ENCODE measurements around the gene GALNT18.

DNA sequence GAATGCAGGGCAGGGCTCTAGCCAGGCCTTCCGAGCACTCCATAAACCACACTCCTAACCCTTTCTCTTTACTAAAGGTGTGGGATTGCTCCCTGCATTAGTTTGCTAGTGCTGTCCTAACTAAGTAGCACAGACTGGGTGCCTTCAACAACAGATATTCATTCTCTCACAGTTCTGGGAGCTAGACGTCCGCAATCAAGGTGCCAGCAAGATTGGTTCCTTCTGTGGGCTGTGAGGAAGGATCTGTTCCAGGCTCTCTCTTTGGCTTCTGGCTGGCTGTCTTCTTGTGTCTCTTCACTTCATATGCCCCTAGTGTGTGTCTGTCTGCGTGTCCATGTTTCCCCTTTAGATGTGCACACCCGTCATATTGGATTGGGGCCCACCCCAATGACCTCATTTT, 59.8 kb downstream of the GALNT18 start:
- TF ChIP-seq, protein P1, sequence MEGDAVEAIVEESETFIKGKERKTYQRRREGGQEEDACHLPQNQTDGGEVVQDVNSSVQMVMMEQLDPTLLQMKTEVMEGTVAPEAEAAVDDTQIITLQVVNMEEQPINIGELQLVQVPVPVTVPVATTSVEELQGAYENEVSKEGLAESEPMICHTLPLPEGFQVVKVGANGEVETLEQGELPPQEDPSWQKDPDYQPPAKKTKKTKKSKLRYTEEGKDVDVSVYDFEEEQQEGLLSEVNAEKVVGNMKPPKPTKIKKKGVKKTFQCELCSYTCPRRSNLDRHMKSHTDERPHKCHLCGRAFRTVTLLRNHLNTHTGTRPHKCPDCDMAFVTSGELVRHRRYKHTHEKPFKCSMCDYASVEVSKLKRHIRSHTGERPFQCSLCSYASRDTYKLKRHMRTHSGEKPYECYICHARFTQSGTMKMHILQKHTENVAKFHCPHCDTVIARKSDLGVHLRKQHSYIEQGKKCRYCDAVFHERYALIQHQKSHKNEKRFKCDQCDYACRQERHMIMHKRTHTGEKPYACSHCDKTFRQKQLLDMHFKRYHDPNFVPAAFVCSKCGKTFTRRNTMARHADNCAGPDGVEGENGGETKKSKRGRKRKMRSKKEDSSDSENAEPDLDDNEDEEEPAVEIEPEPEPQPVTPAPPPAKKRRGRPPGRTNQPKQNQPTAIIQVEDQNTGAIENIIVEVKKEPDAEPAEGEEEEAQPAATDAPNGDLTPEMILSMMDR (IDR thresholded peaks at IDR 0.05; ENCODE audit: insufficient read depth, low read length): no peak
- no peak for TF ChIP-seq SPI1 (IDR thresholded peaks at IDR 0.05; ENCODE audit: borderline replicate concordance, low read depth)
- TF ChIP-seq GABPA (IDR thresholded peaks at IDR 0.05; ENCODE audit: low read depth): no peak
- TF ChIP-seq POLR2AphosphoS5 (IDR thresholded peaks at IDR 0.05; ENCODE audit: low read depth): no peak
- TF ChIP-seq, protein P2, sequence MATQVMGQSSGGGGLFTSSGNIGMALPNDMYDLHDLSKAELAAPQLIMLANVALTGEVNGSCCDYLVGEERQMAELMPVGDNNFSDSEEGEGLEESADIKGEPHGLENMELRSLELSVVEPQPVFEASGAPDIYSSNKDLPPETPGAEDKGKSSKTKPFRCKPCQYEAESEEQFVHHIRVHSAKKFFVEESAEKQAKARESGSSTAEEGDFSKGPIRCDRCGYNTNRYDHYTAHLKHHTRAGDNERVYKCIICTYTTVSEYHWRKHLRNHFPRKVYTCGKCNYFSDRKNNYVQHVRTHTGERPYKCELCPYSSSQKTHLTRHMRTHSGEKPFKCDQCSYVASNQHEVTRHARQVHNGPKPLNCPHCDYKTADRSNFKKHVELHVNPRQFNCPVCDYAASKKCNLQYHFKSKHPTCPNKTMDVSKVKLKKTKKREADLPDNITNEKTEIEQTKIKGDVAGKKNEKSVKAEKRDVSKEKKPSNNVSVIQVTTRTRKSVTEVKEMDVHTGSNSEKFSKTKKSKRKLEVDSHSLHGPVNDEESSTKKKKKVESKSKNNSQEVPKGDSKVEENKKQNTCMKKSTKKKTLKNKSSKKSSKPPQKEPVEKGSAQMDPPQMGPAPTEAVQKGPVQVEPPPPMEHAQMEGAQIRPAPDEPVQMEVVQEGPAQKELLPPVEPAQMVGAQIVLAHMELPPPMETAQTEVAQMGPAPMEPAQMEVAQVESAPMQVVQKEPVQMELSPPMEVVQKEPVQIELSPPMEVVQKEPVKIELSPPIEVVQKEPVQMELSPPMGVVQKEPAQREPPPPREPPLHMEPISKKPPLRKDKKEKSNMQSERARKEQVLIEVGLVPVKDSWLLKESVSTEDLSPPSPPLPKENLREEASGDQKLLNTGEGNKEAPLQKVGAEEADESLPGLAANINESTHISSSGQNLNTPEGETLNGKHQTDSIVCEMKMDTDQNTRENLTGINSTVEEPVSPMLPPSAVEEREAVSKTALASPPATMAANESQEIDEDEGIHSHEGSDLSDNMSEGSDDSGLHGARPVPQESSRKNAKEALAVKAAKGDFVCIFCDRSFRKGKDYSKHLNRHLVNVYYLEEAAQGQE (IDR thresholded peaks at IDR 0.05; ENCODE audit: insufficient replicate concordance, low read depth): no peak
